ENCODE data around the gene AADACL3. TPM values are rescaled to one million over a fixed set of nuclear protein-coding genes. Genes with fewer than 3 reads are reported as not detected.

Gene AADACL3
- total RNA-seq (2022; extraction: Qiagen RNA extraction; ENCODE audit: low read depth), result not detected in 5 replicates

GRCh38 chr1:12715896-12716437 lies at the start of gene AADACL3:
AADACL3 (plus strand) TSS chr1:12716110; CDS start chr1:12716177, 67 bp downstream.

GRCh38 chr1:12745992-12746323 lies 30.0 kb downstream of the AADACL3 start, which contains the start of gene CFAP107:
CFAP107 (plus strand) TSS chr1:12746200; CDS start chr1:12746431, 231 bp downstream.

DNA sequence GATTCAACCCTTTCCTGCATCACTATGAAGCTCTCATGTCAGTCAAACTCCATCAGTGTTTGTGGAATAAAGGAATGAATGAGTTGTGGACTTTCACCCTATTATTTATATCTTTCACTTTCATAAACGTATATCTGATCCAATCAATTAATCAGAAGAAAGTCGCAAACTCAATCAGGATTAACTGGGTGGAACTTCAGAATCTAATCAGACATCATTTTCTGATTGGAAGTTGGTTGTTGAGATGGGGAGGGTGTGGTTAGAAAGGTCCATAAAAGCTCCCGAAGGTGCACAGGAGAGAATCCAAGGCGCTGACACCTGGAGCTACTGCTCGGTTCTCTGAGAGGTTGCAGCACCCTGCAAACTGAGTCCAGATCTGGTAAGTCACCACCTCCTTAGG lies 57.5 kb downstream of the AADACL3 start, which contains the start of gene PRAMEF12:
TSS of gene PRAMEF12 (plus strand) at position 301 of the 400 bp plus-strand sequence. CDS start 1,130 bp downstream, outside the sequence.

Other genes starting within 250 kb of the AADACL3 start
- gene DHRS3, start 97.9 kb upstream of the AADACL3 start, total RNA-seq (2022; extraction: Qiagen RNA extraction; ENCODE audit: low read depth), result 43.6 to 58.9 TPM (median 53.9 TPM) in 5 replicates
- not detected in 5 replicates for gene AADACL4, start 72.0 kb upstream of the AADACL3 start, total RNA-seq (2022; extraction: Qiagen RNA extraction; ENCODE audit: low read depth)
- not detected in 5 replicates for gene CFAP107, start 30.1 kb downstream of the AADACL3 start, total RNA-seq (2022; extraction: Qiagen RNA extraction; ENCODE audit: low read depth)
- not detected in 5 replicates for gene PRAMEF12, start 57.6 kb downstream of the AADACL3 start, total RNA-seq (2022; extraction: Qiagen RNA extraction; ENCODE audit: low read depth)
- gene PRAMEF1, start 75.3 kb downstream of the AADACL3 start, total RNA-seq (2022; extraction: Qiagen RNA extraction; ENCODE audit: low read depth), result not detected in 5 replicates
- not detected in 5 replicates for gene PRAMEF11, start 115.3 kb downstream of the AADACL3 start, total RNA-seq (2022; extraction: Qiagen RNA extraction; ENCODE audit: low read depth)
- gene HNRNPCL1, start 132.6 kb downstream of the AADACL3 start, total RNA-seq (2022; extraction: Qiagen RNA extraction; ENCODE audit: low read depth), result not detected in 5 replicates
- not detected in 5 replicates for gene PRAMEF2, start 141.0 kb downstream of the AADACL3 start, total RNA-seq (2022; extraction: Qiagen RNA extraction; ENCODE audit: low read depth)
- gene PRAMEF4, start 170.1 kb downstream of the AADACL3 start, total RNA-seq (2022; extraction: Qiagen RNA extraction; ENCODE audit: low read depth), result not detected in 5 replicates
- gene PRAMEF10, start 182.2 kb downstream of the AADACL3 start, total RNA-seq (2022; extraction: Qiagen RNA extraction; ENCODE audit: low read depth), result not detected in 5 replicates
- not detected in 5 replicates for gene PRAMEF7, start 200.5 kb downstream of the AADACL3 start, total RNA-seq (2022; extraction: Qiagen RNA extraction; ENCODE audit: low read depth)
- not detected in 5 replicates for gene PRAMEF6, start 231.5 kb downstream of the AADACL3 start, total RNA-seq (2022; extraction: Qiagen RNA extraction; ENCODE audit: low read depth)